ENCODE measurements around the gene TEX36.

GRCh38 chr10:125719173-125720001, 36.4 kb upstream of the TEX36 start, which contains the start of gene EDRF1:
- TF ChIP-seq CTCF (conservative IDR thresholded peaks at IDR 0.05; ENCODE audit: low read depth, low read length) (no peak), EZH2 (IDR thresholded peaks at IDR 0.05; ENCODE audit: borderline replicate concordance, low read depth, low read length, poor library complexity, severe bottlenecking) (no peak)
